Measurements from ENCODE around the gene LNPK. TPM values are rescaled to one million over a fixed set of nuclear protein-coding genes. Genes with fewer than 3 reads are reported as not detected.

The LNPK gene
- total RNA-seq, 1 donor from 2014 or later, result 31.7 TPM

- no peak for DNase-seq (ENCODE audit: low spot score in 2 of 2, unreplicated experiment in 2 of 2)
- Mint-ChIP-seq H3K27ac (no peak overlapping the region), H3K9me3 (no peaks in the 10 kb centered on the region), H3K4me3 (no peak overlapping the region), H3K36me3 (no peaks in the 10 kb centered on the region), H3K4me1 (peaks cover 9% of the 10 kb centered on the region), H3K27me3 (ENCODE audit: low read depth) (peaks cover 25% of the 10 kb centered on the region)
- TF ChIP-seq CTCF (IDR thresholded peaks at IDR 0.05; ENCODE audit: unreplicated experiment), result no peak
Measured at GRCh38 chr2:175887776-175888175, 114.3 kb downstream of the LNPK start.

- Mint-ChIP-seq H3K36me3 (no peaks in the 10 kb centered on the region), H3K27ac (no peak overlapping the region), H3K4me3 (no peak overlapping the region), H3K9me3 (no peaks in the 10 kb centered on the region), H3K27me3 (ENCODE audit: low read depth) (peaks cover 10% of the 10 kb centered on the region), H3K4me1 (peaks cover 7% of the 10 kb centered on the region)
- DNase-seq (ENCODE audit: low spot score in 2 of 2, unreplicated experiment in 2 of 2), result no peak
- TF ChIP-seq CTCF (IDR thresholded peaks at IDR 0.05; ENCODE audit: unreplicated experiment), result no peak
Measured at GRCh38 chr2:175884697-175885393, 117.2 kb downstream of the LNPK start.

- H3K9me3 Mint-ChIP-seq, result no peaks in the 10 kb centered on the region
- no peaks in the 10 kb centered on the region for H3K4me1 Mint-ChIP-seq
- TF ChIP-seq CTCF (IDR thresholded peaks at IDR 0.05; ENCODE audit: unreplicated experiment), result no peak
- H3K4me3 Mint-ChIP-seq, result no peak overlapping the region
- H3K27ac Mint-ChIP-seq, result no peak overlapping the region
- H3K36me3 Mint-ChIP-seq, result no peaks in the 10 kb centered on the region
- no peak for DNase-seq (ENCODE audit: low spot score in 2 of 2, unreplicated experiment in 2 of 2)
- H3K27me3 Mint-ChIP-seq (ENCODE audit: low read depth), result peaks cover 10% of the 10 kb centered on the region
Measured at GRCh38 chr2:175883586-175884194, 118.4 kb downstream of the LNPK start.

GRCh38 chr2:175879679-175880078 is 122.4 kb downstream of the LNPK start:
- H3K4me1 Mint-ChIP-seq, result no peaks in the 10 kb centered on the region
- no peak for TF ChIP-seq CTCF (IDR thresholded peaks at IDR 0.05; ENCODE audit: unreplicated experiment)
- no peak overlapping the region for H3K4me3 Mint-ChIP-seq
- no peak for DNase-seq (ENCODE audit: low spot score in 2 of 2, unreplicated experiment in 2 of 2)
- peaks cover 5% of the 10 kb centered on the region for H3K27me3 Mint-ChIP-seq (ENCODE audit: low read depth)
- no peaks in the 10 kb centered on the region for H3K9me3 Mint-ChIP-seq
- H3K36me3 Mint-ChIP-seq, result no peaks in the 10 kb centered on the region
- no peak overlapping the region for H3K27ac Mint-ChIP-seq

- no peak for DNase-seq (ENCODE audit: low spot score in 2 of 2, unreplicated experiment in 2 of 2)
- Mint-ChIP-seq H3K9me3 (no peaks in the 10 kb centered on the region), H3K36me3 (no peaks in the 10 kb centered on the region), H3K4me1 (no peaks in the 10 kb centered on the region), H3K27me3 (ENCODE audit: low read depth) (peaks cover 5% of the 10 kb centered on the region), H3K27ac (no peak overlapping the region), H3K4me3 (no peak overlapping the region)
- TF ChIP-seq CTCF (IDR thresholded peaks at IDR 0.05; ENCODE audit: unreplicated experiment), result no peak
Measured at GRCh38 chr2:175877845-175878544, 124.1 kb downstream of the LNPK start.

Measured in mesothelial cell of epicardium (in vitro differentiated cells).